GM19468 (cell line): ENCODE data around the gene AFG1L.
"Not testable (repeated sequence)": the region's sequence is repeated elsewhere in the genome, so short reads cannot be mapped to it uniquely, and the experiment has no call there.

Experiments used
- ATAC-seq: cut with Tn5 transposase; IDR thresholded peaks from one replicate; pipeline ENCODE4 v1.9.1; 2021; ENCODE audit warnings: mild to moderate bottlenecking, moderate library complexity, moderate number of reproducible peaks; ENCODE audit not compliant: unreplicated experiment; ENCODE audit errors: extremely low read depth

AFG1L gene

DNA sequence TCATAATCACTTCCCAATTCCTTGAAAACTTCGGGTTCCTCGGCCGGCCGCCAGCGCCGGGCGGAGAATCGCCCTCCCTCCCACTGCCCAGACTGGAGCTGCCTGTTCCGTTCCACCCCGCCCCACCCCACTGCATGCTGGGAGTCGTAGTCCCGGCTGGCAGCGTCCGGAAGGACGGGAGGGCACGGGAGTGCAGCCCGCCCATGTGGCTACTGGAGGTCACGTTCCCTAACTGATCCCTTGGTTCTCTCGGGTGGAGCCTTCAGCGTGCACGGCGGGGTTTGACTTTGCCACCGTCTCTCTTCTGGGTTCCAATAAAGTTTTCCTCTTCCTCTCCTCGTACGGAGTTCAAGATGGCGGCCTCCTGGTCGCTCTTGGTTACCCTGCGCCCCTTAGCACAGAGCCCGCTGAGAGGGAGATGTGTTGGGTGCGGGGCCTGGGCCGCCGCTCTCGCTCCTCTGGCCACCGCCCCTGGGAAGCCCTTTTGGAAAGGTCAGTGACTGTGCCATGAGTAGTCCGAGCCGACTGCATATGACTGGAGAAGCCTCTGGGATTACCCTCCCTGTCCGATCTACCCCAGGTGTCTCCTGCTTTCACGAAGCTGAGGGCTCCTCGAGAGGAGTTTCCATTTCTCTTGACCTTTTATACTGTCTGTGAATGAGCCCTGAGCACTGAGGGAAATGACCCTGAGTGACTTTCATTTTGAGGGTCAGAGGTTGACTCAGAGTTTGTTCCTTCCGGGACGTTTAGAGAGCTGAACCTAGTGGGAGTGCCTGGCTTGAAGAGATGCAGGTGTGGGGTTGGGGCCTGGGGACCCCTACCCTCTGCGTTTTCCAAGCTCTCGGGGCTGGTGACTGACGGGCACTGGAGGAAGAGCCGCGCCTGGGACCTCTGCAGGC is at the start of gene AFG1L:
Gene AFG1L (plus strand): TSS at position 328 of the 899 bp plus-strand sequence. CDS start 26 bp downstream, at position 354.
- peak; percentile 53 for ATAC-seq

DNA sequence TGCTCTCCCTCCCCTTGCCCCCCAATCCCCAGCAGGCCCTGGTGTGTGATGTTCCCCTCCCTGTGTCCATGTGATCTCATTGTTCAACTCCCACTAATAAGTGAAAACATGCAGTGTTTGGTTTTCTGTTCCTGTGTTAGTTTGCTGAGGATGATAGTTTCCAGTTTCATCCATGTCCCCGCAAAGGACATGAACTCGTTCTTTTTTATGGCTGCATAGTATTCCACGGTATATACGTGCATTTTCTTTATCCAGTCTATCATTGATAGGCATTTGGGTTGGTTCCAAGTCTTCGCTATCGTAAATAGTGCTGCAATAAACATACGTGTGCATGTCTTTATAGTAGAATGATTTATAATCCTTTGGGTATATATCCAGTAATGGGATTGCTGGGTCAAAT is 49.8 kb upstream of the AFG1L start:
- not testable (repeated sequence) for ATAC-seq

DNA sequence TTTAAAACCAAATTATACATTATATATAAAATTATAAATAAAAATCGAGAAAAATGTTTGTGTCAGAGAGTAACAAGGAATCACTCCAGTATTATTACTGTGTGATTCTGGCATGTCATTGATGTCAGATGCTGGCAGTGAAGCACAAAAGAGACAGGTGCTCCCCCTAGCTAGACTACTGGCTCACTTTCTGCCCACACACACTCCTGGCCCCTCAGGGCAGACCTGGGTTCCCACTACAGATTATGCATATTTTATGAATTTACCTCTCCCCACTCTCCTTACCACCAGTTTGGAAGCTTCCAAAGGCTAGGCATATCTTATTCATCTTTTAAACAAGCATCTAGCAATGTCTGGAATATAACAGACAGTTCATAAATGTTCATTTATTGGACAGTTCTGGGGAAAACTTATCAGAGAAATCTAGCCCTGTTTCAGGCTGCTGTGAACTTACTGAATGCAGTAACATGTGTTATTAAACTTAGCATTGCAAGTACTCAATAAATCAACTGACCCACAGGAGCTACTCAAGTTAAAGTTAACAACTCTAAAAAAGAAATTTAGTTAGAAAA is 46.8 kb upstream of the AFG1L start:
- ATAC-seq, result no peak

DNA sequence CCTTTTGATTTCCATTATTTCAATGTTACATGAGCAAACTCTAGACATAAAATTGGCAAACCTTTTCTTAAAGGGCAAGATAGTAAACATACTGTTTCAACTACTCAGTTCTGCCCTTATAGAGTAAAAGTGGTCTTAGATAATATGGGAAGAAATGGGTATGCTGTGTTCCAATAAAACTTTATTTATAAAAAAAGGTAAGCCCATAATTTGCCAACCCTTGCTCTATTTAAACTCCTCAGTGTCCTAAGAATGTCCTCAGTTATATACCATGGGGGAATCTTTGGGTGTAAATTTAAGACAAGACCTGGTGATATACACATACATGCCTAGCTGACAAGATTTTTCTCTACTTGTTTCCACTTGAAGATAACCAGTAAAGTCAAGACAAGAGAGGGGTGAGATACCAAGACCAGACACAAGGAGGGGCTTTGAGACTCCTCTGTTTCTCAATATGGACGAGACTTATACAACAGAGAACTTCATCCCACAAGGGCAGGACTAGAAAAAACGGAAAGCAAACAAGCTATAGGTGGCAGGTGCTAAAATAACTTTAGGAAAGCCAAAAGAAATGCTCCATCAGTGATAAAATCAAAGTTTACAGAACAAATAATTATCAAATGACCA is 44.5 kb upstream of the AFG1L start:
- no peak for ATAC-seq

DNA sequence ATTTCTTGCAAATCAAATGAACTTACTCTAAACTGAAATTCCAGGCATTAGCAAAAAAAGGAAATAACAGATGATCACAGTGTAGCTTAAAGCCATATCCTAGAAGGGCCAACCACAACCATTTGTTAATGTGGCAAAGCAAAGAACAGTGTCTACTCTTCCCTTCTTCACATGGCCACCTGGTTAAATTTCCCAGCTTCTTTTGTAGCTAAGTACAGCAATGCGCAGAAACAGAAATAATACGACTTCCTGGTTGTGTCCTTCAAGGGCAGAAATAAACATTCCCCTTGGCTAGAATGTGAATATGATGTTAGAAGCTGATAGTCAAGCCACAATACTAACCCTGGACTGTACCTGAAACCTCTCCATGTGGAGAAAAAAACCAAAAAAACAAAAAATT is 43.6 kb upstream of the AFG1L start:
- no peak for ATAC-seq

DNA sequence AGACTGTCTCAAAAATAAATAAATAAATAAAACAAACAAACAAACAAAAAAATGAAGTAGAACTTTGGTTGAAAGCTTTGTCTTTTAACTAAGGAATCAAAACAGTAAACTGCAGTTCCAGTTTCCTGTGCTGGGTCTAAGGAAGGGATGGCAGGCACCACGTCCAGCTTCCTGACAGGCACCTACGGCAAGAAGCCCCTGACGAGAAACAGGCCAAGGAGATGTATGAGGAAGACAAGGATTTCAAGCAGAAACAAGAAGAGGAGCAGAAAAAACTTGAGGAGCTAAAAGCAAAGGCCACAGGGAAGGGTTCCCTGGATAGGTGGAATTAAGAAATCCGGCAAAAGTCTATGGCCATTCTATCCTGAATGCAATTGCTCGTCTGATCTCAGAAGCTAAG is 42.8 kb upstream of the AFG1L start:
- ATAC-seq, result no peak

DNA sequence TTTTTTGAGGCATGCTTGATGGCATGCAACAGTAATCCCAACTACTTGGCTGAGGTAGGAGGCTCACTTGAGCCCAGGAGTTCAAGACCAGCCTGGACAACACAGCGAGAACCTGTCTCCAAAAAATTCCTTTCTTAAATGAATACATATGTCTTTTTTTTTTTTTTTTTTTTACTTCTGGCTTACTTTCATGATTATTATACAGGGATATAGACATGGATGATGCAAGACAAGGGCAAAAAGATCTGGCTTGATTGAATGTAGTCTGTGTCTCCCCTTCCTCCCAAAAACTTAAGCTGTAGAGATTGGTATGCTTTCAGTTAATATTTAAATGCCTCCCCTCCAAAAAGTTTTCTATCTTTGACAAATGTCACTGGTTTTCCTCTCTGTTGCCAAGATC is 41.6 kb upstream of the AFG1L start:
- no peak for ATAC-seq

DNA sequence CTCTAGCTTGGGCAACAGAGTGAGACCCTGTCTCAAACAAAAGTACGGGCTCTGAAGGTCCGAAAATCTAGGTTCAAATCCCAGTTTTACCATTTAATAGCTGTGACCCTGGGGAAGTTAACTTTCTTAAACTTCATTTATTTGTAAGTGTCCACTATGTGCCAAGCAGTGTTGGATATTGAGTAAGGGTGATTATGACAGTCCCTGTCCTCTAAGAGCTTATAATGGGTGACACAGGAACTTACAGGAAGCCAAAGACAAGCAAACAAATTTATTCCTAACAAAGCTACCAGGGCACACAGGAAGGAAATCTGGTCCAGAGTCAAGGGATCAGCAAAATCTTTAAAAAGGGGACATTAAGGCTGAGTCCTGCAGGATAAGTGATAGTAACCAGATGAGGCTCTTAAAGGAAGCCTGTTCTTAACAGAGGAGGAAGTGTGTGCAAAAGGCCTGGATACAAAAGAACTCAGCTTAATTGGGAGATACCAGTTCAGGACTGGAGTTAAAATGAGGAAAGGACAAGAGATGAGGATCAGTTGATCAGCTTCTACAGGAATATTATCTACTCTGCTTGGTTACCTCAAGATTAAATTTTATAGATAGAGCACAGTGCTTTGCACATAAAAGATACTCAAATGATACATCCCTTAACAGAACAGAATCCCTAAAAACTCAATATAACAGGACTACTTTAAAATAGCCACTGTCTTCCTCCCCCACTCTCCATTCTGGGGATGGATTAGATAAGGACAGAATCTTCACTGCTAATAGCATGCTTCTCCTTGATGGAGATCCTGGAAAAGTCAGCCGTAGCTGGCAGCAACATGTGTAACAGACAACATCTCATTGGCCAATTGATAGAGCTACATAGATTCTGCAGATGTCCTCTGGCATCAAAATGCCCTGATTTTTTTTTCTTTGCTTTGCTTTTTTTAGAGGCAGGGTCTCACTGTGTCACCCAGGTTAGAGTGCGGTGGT is 40.1 kb upstream of the AFG1L start:
- no peak for ATAC-seq

DNA sequence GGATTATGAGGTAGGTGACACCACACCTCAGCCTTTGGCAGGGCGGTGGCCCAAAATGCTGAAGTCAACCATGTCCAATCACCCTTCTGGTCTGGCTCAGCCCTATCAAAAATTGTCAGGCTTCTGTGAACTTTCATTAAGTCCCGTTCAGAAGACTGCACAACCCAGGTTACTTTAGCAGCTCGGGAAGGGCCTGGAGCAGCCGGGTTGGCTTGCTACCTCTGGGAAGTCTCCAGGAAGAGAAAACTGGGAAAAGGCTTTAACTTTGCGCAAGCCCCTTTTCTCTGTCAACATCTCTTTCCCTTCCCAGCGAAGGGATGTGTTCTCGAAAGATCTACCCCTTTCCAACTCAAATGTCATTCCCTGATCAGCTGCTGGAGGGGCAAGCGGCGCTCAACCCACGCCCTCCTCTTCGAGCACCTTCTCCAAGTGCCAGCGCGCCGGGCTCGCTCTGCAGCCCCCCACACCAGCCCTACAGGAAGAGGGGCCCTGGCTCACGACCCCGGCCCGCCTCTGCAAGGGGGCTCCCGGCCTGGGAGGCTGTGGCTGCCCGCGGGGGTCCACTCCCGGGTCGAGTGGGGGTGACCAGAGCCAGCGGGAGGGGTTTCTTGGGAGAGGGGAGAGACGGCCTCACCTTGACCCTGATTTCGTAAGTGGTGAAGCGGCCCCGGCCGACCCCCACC is 34.6 kb upstream of the AFG1L start:
- ATAC-seq, result no peak

DNA sequence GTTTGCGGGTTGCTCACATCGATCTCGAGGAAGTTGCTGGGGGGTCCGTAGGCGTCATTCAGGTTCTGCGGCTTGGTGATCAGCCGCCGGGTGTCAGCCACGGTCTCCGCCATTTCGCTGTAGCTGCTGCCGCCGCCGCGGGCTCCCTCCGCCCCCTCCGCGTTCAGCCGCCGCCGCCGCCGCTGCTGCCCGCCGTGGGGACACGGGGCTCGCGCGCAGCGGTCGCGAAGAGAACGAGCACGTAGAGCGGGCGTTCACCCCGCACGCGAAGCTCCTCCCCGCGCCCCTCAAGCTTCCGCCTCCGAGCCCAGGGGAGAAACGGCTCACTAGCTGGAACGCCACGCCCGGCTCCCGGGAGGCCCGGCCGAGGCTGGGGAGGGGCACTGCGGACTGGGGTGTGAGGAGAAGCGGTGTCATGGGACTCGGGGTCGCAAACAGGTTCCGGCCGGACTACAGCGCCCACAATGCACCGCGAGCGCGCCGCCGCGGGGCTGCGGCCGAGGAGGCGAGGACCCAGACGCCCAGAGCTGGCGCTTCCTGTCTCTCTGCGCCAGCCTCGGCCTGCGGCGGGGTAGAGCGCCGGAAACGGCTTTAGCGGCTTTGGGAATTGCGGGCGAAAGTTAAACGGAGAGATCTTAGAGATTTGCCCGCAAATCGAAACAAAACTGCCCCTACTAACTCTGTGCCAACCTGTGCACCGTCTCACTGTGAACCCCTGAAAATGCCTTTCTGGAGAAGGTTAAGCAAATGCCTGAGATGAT is 33.9 kb upstream of the AFG1L start, which contains the start of gene SNX3:
Gene SNX3 (minus strand): TSS at position 232 of the 761 bp plus-strand sequence. CDS start 119 bp downstream, at position 113.
- peak; percentile 79 for ATAC-seq

DNA sequence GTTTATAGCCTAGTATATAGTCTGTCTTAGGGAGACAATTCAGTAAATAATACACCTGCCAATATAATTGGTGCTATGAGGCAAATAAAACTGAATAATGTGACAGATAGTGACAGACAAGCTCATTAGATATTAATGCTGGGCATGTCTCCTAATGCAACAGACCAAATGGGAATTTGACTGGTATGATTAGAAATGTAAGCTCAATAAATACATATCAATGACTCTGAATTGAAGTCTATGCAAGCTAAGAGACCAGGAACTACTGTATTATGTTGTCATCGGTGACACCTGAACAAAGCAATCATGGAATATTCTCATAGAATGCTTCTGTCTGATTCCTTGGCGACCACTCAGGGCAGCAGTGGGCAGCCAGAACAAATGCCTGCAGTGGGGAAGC is 31.5 kb upstream of the AFG1L start:
- ATAC-seq, result no peak

DNA sequence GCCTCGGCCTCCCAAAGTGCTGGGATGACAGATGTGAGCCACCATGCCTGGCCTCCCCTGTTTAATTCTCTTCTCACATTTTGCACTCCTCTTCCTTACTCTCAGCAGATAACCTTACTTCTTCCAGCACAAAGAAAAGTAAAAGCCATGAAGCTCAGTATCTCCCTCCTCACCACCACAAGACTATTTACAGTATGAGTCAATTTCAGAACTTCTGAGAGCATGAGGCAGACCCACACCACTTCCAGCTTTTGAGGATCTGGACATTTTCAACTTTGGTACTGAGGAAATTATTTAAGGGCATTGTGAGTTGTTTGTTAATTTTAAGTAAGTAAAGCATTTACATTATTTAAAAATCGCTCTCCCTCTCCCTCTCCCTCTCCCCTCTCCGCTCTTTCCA is 26.0 kb upstream of the AFG1L start:
- no peak for ATAC-seq

DNA sequence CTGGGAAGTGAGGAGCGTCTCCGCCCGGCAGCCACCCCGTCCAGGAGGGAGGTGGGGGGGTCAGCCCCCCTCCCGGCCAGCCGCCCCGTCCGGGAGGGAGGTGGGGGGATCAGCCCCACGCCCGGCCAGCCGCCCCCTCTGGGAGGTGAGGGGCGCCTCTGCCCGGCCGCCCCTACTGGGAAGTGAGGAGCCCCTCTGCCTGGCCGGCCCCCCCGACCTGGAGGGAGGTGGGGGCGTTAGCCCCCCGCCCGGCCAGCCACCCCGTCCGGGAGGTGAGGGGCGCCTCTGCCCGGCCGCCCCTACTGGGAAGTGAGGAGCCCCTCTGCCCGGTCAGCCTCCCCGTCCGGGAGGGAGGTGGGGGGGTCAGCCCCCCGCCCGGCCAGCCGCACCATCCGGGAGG is 24.9 kb upstream of the AFG1L start:
- ATAC-seq, result not testable (repeated sequence)

DNA sequence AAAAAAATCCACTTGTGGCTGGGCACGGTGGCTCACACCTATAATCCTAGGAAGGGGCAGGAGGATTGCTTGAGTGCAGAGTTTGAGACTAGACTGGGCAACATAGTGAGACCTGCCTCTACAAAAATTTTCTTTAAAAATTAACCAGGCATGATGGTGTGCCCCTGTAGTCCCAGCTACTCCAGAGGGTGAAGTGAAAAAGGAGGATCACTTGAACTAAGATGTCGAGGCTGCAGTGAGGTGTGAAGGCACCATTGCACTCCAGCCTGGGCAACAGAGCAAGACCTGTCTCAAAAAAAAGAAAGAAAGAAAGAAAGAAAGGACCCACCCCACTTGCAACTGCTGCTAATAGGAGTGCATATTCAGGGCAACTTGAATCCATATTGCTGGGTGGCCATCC is 20.3 kb upstream of the AFG1L start:
- no peak for ATAC-seq

DNA sequence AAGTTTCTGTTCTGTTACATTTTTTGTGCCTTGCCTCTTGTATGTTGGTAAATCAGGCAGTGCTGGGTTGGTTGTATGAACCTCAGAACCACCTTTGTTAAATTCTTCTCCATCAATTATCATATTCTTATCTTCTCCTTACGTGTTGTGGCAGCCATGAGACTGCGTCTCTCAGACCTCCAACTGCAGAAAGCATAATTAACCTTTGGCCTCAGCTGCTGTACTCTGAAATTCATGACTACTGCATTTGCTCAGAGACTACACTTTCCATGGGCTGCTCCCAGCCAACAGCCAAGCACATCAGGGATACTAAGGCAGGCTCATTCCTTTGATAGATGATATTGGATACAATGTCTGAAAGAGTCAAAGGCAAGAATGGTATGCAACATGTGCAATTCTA is 18.9 kb upstream of the AFG1L start:
- ATAC-seq, result no peak

DNA sequence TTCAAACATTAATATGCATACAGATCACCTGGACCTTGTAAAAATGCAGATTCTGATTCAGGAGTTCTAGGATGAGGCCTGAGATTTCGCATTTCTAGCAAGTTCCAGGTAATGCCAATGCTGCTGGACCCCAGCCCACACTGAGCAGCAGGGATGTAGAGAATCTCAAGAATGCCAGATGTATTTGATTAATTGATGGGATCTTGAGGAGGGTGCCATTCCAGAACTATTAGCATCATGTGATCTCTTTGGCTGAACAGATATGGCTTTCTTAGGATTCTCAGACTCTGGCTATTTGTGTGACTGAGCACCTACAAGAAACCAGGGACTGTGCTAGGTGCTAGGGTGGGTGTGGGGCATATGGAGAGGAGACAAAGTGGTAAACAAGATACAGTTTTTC is 17.6 kb upstream of the AFG1L start:
- ATAC-seq, result no peak

DNA sequence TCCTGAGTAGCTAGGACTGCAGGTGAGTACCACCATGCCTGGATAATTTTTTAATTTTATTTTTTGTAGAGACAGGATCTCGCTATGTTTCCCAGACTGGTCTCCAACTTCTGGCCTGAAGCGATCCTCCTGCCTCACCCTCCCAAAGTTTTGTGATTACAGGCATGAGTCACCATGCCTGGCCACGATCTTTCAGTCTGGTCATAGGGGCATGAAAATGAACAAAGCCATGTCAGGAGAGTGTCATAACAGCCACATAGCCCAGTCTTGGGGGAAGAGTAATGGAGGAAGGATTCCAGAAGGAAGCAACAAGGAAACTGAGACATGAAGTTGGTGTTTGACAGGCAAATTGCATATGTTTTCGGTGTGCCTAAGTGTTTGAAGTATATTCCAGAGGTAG is 17.0 kb upstream of the AFG1L start:
- ATAC-seq, result no peak

DNA sequence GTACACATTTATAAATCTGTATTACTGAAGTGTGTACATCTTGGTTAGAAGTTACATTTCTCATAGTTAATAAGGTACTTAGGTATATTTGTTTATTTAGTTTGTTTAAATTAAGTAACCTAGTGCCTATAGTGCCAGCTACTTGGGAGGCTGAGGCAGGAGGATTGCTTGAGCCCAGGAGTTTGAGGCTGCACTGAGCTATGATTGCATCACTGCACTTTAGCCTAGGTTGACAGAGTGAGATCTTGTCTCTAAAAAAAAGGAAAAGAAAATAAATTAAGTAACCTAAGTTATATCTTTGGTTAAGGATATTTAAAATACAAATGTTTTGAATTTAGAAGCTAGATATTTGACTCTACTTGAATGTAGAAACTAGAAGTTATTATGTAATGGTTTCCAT is 9.5 kb upstream of the AFG1L start:
- ATAC-seq, result no peak

DNA sequence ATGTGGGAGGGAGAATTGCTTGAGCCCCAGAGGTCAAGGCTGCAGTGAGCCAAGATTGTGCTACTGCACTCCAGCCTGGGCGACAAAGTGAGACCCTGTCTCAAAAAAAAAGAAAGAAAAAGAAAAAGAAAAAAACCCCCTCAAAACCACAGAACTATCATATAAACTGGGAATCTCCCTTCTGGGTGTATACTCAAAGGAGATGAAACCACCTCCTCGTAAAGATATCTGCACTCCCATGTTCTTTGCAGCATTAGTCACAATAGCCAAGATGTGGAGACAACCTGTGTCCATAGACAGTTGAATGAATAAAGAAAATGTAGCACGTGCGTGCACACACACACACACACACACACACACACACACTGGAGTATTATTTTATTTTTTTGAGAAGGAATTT is 8.5 kb upstream of the AFG1L start:
- ATAC-seq, result no peak
